ENCODE results near the gene AQP12B. TPM values are rescaled to one million over a fixed set of nuclear protein-coding genes. Genes with fewer than 3 reads are reported as not detected.

Gene AQP12B
- total and polyA plus RNA-seq, 9 donors, result 0.24 to 1.7 (median 1.0) TPM; not detected in 1

- WGBS (ENCODE audit: insufficient coverage), result 60% methylated on average over 5 of the region's 6 CpGs
Observed at GRCh38 chr2:240648155-240648649, 34.5 kb downstream of the AQP12B start.

GRCh38 chr2:240647503-240648154, 35.1 kb downstream of the AQP12B start:
- DNase-seq, result no peak
- WGBS (ENCODE audit: insufficient coverage), result 68% methylated on average over 21 of the region's 22 CpGs
- Histone ChIP-seq H3K27me3 (ENCODE audit: control insufficient read depth, insufficient read depth, low read length) (peaks cover 63% of the 10 kb centered on the region), H3K4me1 (ENCODE audit: control insufficient read depth, insufficient read depth, low read length) (peaks cover 8% of the 10 kb centered on the region), H3K36me3 (ENCODE audit: control insufficient read depth, insufficient read depth, low read length) (no peaks in the 10 kb centered on the region), H3K4me3 (ENCODE audit: low read length) (no peak overlapping the region), H3K9me3 (replicated peaks; ENCODE audit: control insufficient read depth, low read depth, low read length) (peaks cover 2% of the 10 kb centered on the region), H3K27ac (ENCODE audit: low read length) (no peak overlapping the region)

More at GRCh38 chr2:240648155-240648649, 34.5 kb downstream of the AQP12B start:
- H3K4me1 ChIP-seq (ENCODE audit: control insufficient read depth, insufficient read depth, low read length), result peaks cover 8% of the 10 kb centered on the region
- H3K27me3 ChIP-seq (ENCODE audit: control insufficient read depth, insufficient read depth, low read length), result peaks cover 65% of the 10 kb centered on the region
- no peak overlapping the region for H3K27ac ChIP-seq (ENCODE audit: low read length)
- no peak for DNase-seq
- no peak overlapping the region for H3K4me3 ChIP-seq (ENCODE audit: low read length)
- H3K36me3 ChIP-seq (ENCODE audit: control insufficient read depth, insufficient read depth, low read length), result no peaks in the 10 kb centered on the region
- peaks cover 2% of the 10 kb centered on the region for H3K9me3 ChIP-seq (replicated peaks; ENCODE audit: control insufficient read depth, low read depth, low read length)

- peaks cover 8% of the 10 kb centered on the region for H3K4me1 ChIP-seq (ENCODE audit: control insufficient read depth, insufficient read depth, low read length)
- peaks cover 2% of the 10 kb centered on the region for H3K9me3 ChIP-seq (replicated peaks; ENCODE audit: control insufficient read depth, low read depth, low read length)
- no peak overlapping the region for H3K27ac ChIP-seq (ENCODE audit: low read length)
- peaks cover 61% of the 10 kb centered on the region for H3K27me3 ChIP-seq (ENCODE audit: control insufficient read depth, insufficient read depth, low read length)
- 62% methylated on average over 30 of the region's 30 CpGs for WGBS (ENCODE audit: insufficient coverage)
- no peak for DNase-seq
- H3K36me3 ChIP-seq (ENCODE audit: control insufficient read depth, insufficient read depth, low read length), result no peaks in the 10 kb centered on the region
- H3K4me3 ChIP-seq (ENCODE audit: low read length), result no peak overlapping the region
Observed at GRCh38 chr2:240646900-240647502, 35.7 kb downstream of the AQP12B start.

- H3K4me3 ChIP-seq (ENCODE audit: low read length), result no peak overlapping the region
- peaks cover 8% of the 10 kb centered on the region for H3K4me1 ChIP-seq (ENCODE audit: control insufficient read depth, insufficient read depth, low read length)
- no peaks in the 10 kb centered on the region for H3K36me3 ChIP-seq (ENCODE audit: control insufficient read depth, insufficient read depth, low read length)
- H3K27ac ChIP-seq (ENCODE audit: low read length), result no peak overlapping the region
- WGBS (ENCODE audit: insufficient coverage), result 71% methylated on average over 36 of the region's 36 CpGs
- no peak for DNase-seq
- no peaks in the 10 kb centered on the region for H3K9me3 ChIP-seq (replicated peaks; ENCODE audit: control insufficient read depth, low read depth, low read length)
- H3K27me3 ChIP-seq (ENCODE audit: control insufficient read depth, insufficient read depth, low read length), result peaks cover 57% of the 10 kb centered on the region
Observed at GRCh38 chr2:240646176-240646899, 36.3 kb downstream of the AQP12B start.

- Histone ChIP-seq H3K27ac (ENCODE audit: low read length) (no peak overlapping the region), H3K36me3 (ENCODE audit: control insufficient read depth, insufficient read depth, low read length) (no peaks in the 10 kb centered on the region), H3K4me3 (ENCODE audit: low read length) (no peak overlapping the region), H3K27me3 (ENCODE audit: control insufficient read depth, insufficient read depth, low read length) (peaks cover 54% of the 10 kb centered on the region), H3K4me1 (ENCODE audit: control insufficient read depth, insufficient read depth, low read length) (peaks cover 8% of the 10 kb centered on the region), H3K9me3 (replicated peaks; ENCODE audit: control insufficient read depth, low read depth, low read length) (no peaks in the 10 kb centered on the region)
- 88% methylated on average over 10 of the region's 10 CpGs for WGBS (ENCODE audit: insufficient coverage)
- DNase-seq, result no peak
Observed at GRCh38 chr2:240645801-240646175, 36.9 kb downstream of the AQP12B start.

GRCh38 chr2:240645346-240645745, 37.3 kb downstream of the AQP12B start:
- H3K27me3 ChIP-seq (ENCODE audit: control insufficient read depth, insufficient read depth, low read length), result peaks cover 51% of the 10 kb centered on the region
- 80% methylated on average over 9 of the region's 10 CpGs for WGBS (ENCODE audit: insufficient coverage)
- DNase-seq, result no peak

GRCh38 chr2:240644859-240645301, 37.8 kb downstream of the AQP12B start:
- Histone ChIP-seq H3K36me3 (ENCODE audit: control insufficient read depth, insufficient read depth, low read length) (no peaks in the 10 kb centered on the region), H3K9me3 (replicated peaks; ENCODE audit: control insufficient read depth, low read depth, low read length) (no peaks in the 10 kb centered on the region), H3K4me1 (ENCODE audit: control insufficient read depth, insufficient read depth, low read length) (peaks cover 8% of the 10 kb centered on the region), H3K27ac (ENCODE audit: low read length) (no peak overlapping the region), H3K27me3 (ENCODE audit: control insufficient read depth, insufficient read depth, low read length) (peaks cover 48% of the 10 kb centered on the region), H3K4me3 (ENCODE audit: low read length) (no peak overlapping the region)
- DNase-seq, result no peak
- 76% methylated on average over 6 of the region's 8 CpGs for WGBS (ENCODE audit: insufficient coverage)

More at GRCh38 chr2:240645346-240645745, 37.3 kb downstream of the AQP12B start:
- peaks cover 8% of the 10 kb centered on the region for H3K4me1 ChIP-seq (ENCODE audit: control insufficient read depth, insufficient read depth, low read length)
- no peaks in the 10 kb centered on the region for H3K36me3 ChIP-seq (ENCODE audit: control insufficient read depth, insufficient read depth, low read length)
- H3K9me3 ChIP-seq (replicated peaks; ENCODE audit: control insufficient read depth, low read depth, low read length), result no peaks in the 10 kb centered on the region
- no peak overlapping the region for H3K4me3 ChIP-seq (ENCODE audit: low read length)
- H3K27ac ChIP-seq (ENCODE audit: low read length), result no peak overlapping the region

- Histone ChIP-seq H3K4me3 (ENCODE audit: low read length) (no peak overlapping the region), H3K36me3 (ENCODE audit: control insufficient read depth, insufficient read depth, low read length) (no peaks in the 10 kb centered on the region), H3K4me1 (ENCODE audit: control insufficient read depth, insufficient read depth, low read length) (peaks cover 8% of the 10 kb centered on the region), H3K27ac (ENCODE audit: low read length) (no peak overlapping the region), H3K27me3 (ENCODE audit: control insufficient read depth, insufficient read depth, low read length) (peaks cover 46% of the 10 kb centered on the region), H3K9me3 (replicated peaks; ENCODE audit: control insufficient read depth, low read depth, low read length) (no peaks in the 10 kb centered on the region)
- no peak for DNase-seq
- 45% methylated on average over 8 of the region's 14 CpGs for WGBS (ENCODE audit: insufficient coverage)
Observed at GRCh38 chr2:240644171-240644651, 38.5 kb downstream of the AQP12B start.

GRCh38 chr2:240643811-240644150, 38.9 kb downstream of the AQP12B start:
- Histone ChIP-seq H3K4me1 (ENCODE audit: control insufficient read depth, insufficient read depth, low read length) (peaks cover 8% of the 10 kb centered on the region), H3K4me3 (ENCODE audit: low read length) (no peak overlapping the region), H3K36me3 (ENCODE audit: control insufficient read depth, insufficient read depth, low read length) (no peaks in the 10 kb centered on the region), H3K9me3 (replicated peaks; ENCODE audit: control insufficient read depth, low read depth, low read length) (no peaks in the 10 kb centered on the region), H3K27ac (ENCODE audit: low read length) (no peak overlapping the region), H3K27me3 (ENCODE audit: control insufficient read depth, insufficient read depth, low read length) (peaks cover 43% of the 10 kb centered on the region)
- no peak for DNase-seq
- 76% methylated on average over 15 of the region's 15 CpGs for WGBS (ENCODE audit: insufficient coverage)

Measured in muscle of leg (tissue), 11 donors.